Body of pancreas (tissue), 4 donors: Measurements from ENCODE around the gene MZT2A. TPM values are rescaled to one million over a fixed set of nuclear protein-coding genes. Genes with fewer than 3 reads are reported as not detected.

Source experiments
- microRNA-seq, 2 donors: library from miRNA; unstranded; fragments of <30 nt; microRNA quantifications; one replicate each; pipeline ENCODE4, GENCODE V29; 2016; ENCODE audit warnings: borderline number of aligned reads in 2 of 2, borderline replicate concordance in 2 of 2
- total RNA-seq, 2 donors: library from RNA; depleted of rRNA; stranded (reverse); fragments of >200 nt; gene quantifications; one replicate each; pipeline ENCODE4 v1.1.0, GENCODE V29; 2016

MZT2A gene
- total RNA-seq, 2 donors from 2014 or later = 51.1 to 54.1 TPM

Small RNA genes within 50 kb of the gene (microRNA-seq; reads per million reads assigned to microRNA genes)
- gene MIR4784 = 0 reads per million in 2 donors

Other genes starting within 250 kb of the MZT2A start
- under 1 TPM in 1 of 2 donors, not detected in 1; under 0.01 TPM for gene RAB6D, start 128.2 kb downstream of the MZT2A start, total RNA-seq
- gene TUBA3D, start 16.3 kb downstream of the MZT2A start, total RNA-seq = not detected
- 1 to 10 TPM; 1.6 to 4.3 TPM for gene CCDC74A, start 35.5 kb upstream of the MZT2A start, total RNA-seq